Measurements from ENCODE around the gene DAZAP2.
"Not testable (repeated sequence)": the region's sequence is repeated elsewhere in the genome, so short reads cannot be mapped to it uniquely, and the experiment has no call there.

DAZAP2 gene

GRCh38 chr12:51281202-51281924, 42.7 kb downstream of the DAZAP2 start:
- Mint-ChIP-seq H3K27me3 (no peaks in the 10 kb centered on the region), H3K4me1 (peaks cover 2% of the 10 kb centered on the region), H3K4me3 (no peak overlapping the region), H3K36me3 (peaks cover 18% of the 10 kb centered on the region), H3K9me3 (no peaks in the 10 kb centered on the region), H3K27ac (no peak overlapping the region)
- ATAC-seq (ENCODE audit: low read depth) (no peak), DNase-seq (ENCODE audit: low spot score in 2 of 2) (no peak)

DNA sequence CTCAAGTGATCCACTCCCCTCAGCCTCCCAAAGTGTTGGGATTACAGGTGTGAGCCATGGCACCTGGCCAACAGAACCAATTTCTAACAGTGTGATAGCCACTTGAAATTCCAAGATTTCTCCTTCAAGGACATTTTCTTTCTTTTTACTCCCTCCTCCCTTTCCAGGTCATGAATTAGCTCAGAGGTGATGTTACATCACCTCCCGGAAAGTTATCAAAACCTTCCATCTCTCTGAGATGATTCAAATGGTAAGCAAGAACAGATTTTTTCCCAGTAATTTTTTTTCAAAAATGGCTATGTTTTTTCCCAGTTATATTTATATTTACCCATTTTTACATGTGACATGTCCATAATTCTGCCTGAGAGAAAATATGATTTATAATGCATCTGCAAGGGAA, 47.2 kb downstream of the DAZAP2 start:
- H3K27me3 Mint-ChIP-seq: no peaks in the 10 kb centered on the region
- H3K9me3 Mint-ChIP-seq: no peaks in the 10 kb centered on the region
- H3K27ac Mint-ChIP-seq: no peak overlapping the region
- H3K4me1 Mint-ChIP-seq: peaks cover 2% of the 10 kb centered on the region
- no peak for ATAC-seq (ENCODE audit: low read depth)
- peaks cover 21% of the 10 kb centered on the region for H3K36me3 Mint-ChIP-seq
- H3K4me3 Mint-ChIP-seq: no peak overlapping the region
- no peak for DNase-seq (ENCODE audit: low spot score in 2 of 2)

DNA sequence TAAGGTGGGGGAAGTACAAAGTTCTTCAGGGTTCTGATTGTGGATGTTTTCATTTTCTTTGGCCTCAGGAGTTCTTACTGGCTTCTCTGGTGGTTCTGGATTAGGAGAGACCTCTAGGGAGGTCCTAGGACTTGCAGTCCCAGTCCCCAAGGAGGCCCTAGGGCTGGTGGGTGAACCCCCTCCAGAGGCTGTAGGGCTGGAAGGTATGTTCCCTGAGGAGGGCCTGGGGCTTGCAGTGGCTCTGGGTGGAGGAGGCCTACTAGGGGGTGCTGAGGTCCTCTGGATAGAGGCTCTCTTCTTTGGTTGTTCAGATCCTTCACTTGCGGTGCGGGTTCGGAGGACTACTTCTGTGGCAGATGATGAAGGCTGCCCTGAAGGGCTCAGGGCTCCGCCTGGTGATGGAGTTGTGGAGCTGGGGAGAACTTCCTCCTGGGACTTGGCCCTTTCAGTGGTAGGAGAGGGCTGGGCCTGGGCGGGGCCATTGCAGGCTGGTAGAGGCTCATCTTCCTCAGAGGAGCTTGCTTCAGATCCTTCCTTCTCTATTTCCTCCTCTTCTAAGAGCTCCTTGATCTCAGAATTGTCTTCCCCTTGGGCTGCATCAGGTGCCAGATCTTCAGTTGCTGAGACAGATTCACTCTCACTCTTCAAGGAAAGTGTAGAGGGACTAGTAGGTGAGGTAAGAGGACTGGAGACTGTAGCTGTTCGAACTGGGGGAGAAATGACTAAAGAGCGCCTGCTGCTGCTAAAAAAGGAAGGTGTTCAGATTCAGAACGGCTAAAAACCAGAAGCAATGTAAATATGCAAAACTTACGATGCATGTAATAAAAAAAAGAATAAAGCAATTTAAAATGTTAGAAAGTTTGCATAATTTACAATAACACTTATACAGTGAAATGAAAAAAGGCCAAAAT, 53.2 kb downstream of the DAZAP2 start:
- Mint-ChIP-seq H3K4me3 (peak overlapping the region; percentile 79), H3K36me3 (peaks cover 15% of the 10 kb centered on the region)
- DNase-seq (ENCODE audit: low spot score in 2 of 2): peak; percentile 22 to 23

More for the DNA sequence above, 53.2 kb downstream of the DAZAP2 start:
- Mint-ChIP-seq H3K4me1 (peaks cover 12% of the 10 kb centered on the region), H3K27ac (peak overlapping the region; percentile 49)
- not testable (repeated sequence) for H3K27me3 Mint-ChIP-seq, H3K9me3 Mint-ChIP-seq
- ATAC-seq (ENCODE audit: low read depth): peak; percentile 85
